Cerebellar cortex (tissue), 1 donor: ENCODE data around the gene CR2.
"Not testable (repeated sequence)": the region's sequence is repeated elsewhere in the genome, so short reads cannot be mapped to it uniquely, and the experiment has no call there.

Experiments used
- DNase-seq: peaks from one replicate; pipeline ENCODE4 v3.0.0-alpha.2; 2015; ENCODE audit warnings: low spot score

Gene CR2

GRCh38 chr1:207504438-207504837 is 50.3 kb downstream of the CR2 start:
- DNase-seq, result no peak

GRCh38 chr1:207510444-207510843 is 56.3 kb downstream of the CR2 start:
- no peak for DNase-seq

GRCh38 chr1:207514890-207515289 is 60.8 kb downstream of the CR2 start:
- DNase-seq, result no peak

- DNase-seq, result no peak
Measured at GRCh38 chr1:207516729-207517128, 62.6 kb downstream of the CR2 start.

DNA sequence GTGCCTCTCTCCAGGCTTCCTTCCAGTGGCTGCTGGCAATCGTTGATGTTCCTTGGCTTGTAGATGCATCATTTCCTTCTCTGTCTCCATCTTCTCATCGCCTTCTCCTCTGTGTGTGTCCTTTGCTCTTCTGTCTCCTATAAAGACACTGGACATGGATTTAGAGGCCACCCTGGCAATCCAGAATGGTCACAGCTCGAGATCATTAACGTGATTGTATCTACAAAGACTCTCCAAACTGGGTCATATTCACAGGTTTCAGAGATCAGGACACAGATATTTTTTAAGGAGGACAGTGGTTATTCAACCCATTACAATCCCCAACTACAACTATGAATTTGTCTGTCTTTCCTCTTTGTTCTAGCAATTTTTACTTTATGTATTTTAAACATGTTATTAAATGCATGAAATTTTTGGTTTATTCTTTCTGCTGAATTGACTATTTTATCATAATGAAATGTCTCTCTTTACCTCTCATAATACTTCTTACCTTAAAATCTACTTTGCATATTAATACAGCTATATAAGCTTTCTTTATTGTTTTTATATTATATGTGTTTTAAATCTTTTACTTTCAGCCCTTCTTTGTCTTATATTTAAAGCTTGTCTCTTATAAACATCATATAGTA is 64.6 kb downstream of the CR2 start:
- no peak for DNase-seq

GRCh38 chr1:207519505-207520399 is 65.6 kb downstream of the CR2 start:
- DNase-seq, result no peak

- DNase-seq, result not testable (repeated sequence)
Measured at GRCh38 chr1:207520400-207521345, 66.5 kb downstream of the CR2 start.

GRCh38 chr1:207525239-207525638 is 71.1 kb downstream of the CR2 start:
- not testable (repeated sequence) for DNase-seq

GRCh38 chr1:207528401-207528800 is 74.3 kb downstream of the CR2 start:
- DNase-seq, result not testable (repeated sequence)

DNA sequence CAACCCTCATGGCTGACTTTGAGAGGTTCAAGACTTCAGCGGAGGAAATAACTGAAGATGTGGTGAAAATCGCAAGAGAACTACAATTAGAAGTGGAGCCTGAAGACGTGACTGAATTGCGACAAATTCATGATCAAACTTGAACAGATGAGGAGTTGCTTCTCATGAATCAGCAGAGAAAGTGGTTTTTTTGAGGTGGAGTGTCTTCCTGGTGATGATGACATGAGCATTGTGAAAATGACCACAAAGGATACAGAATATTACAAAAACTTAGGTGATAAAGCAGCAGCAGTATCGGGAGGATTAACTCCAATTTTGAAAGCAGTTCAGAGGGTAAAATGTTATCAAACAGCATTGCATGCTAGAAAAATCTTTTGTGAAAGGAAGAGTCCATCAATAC is 82.1 kb downstream of the CR2 start:
- not testable (repeated sequence) for DNase-seq
